Activated CD8-positive, alpha-beta memory T cell treated with anti-CD3 and anti-CD28 coated beads for 4 hours (primary cell): ENCODE measurements around the gene IL7R.

Source experiments
- DNase-seq, 2 donors: peaks; one replicate each; pipeline ENCODE4 v3.0.0-alpha.2; 2020; ENCODE audit warnings: low read depth in 2 of 2

The IL7R gene

GRCh38 chr5:35856765-35857351 lies at the start of gene IL7R:
Gene IL7R, plus strand, starts transcription at chr5:35856891. Its CDS starts 87 bp downstream, at chr5:35856978.
- DNase-seq: no peak

- no peak for DNase-seq
Observed at GRCh38 chr5:35810601-35811000, 46.1 kb upstream of the IL7R start.

GRCh38 chr5:35811108-35811741 lies 45.5 kb upstream of the IL7R start:
- no peak for DNase-seq

- DNase-seq: no peak
Observed at GRCh38 chr5:35813521-35813920, 43.2 kb upstream of the IL7R start.

GRCh38 chr5:35815089-35815936 lies 41.4 kb upstream of the IL7R start:
- no peak for DNase-seq

- DNase-seq: no peak
Observed at GRCh38 chr5:35816881-35817521, 39.7 kb upstream of the IL7R start.

GRCh38 chr5:35819026-35819425 lies 37.7 kb upstream of the IL7R start:
- no peak for DNase-seq

- no peak for DNase-seq
Observed at GRCh38 chr5:35819668-35820067, 37.0 kb upstream of the IL7R start.

- DNase-seq: no peak
Observed at GRCh38 chr5:35820735-35821134, 36.0 kb upstream of the IL7R start.

GRCh38 chr5:35821513-35821912 lies 35.2 kb upstream of the IL7R start:
- no peak for DNase-seq

- no peak for DNase-seq
Observed at GRCh38 chr5:35822511-35822910, 34.2 kb upstream of the IL7R start.

GRCh38 chr5:35823347-35824098 lies 33.2 kb upstream of the IL7R start:
- no peak for DNase-seq

- DNase-seq: no peak
Observed at GRCh38 chr5:35826056-35826455, 30.6 kb upstream of the IL7R start.

- DNase-seq: no peak
Observed at GRCh38 chr5:35826554-35826953, 30.1 kb upstream of the IL7R start.

GRCh38 chr5:35828082-35828598 lies 28.6 kb upstream of the IL7R start:
- no peak for DNase-seq

GRCh38 chr5:35830587-35830986 lies 26.1 kb upstream of the IL7R start:
- no peak for DNase-seq

GRCh38 chr5:35832762-35833161 lies 23.9 kb upstream of the IL7R start:
- DNase-seq: no peak

GRCh38 chr5:35833224-35833623 lies 23.5 kb upstream of the IL7R start:
- DNase-seq: no peak

GRCh38 chr5:35835796-35836742 lies 20.6 kb upstream of the IL7R start:
- DNase-seq: no peak

- DNase-seq: no peak
Observed at GRCh38 chr5:35838370-35839042, 18.2 kb upstream of the IL7R start.
